Sigmoid colon (tissue), 4 donors: ENCODE results near the gene PSMG3.

Source experiments
- EP300 ChIP-seq, 4 donors: sonication (generic); formaldehyde crosslinking; IDR thresholded peaks; one replicate each; pipeline ENCODE4 v1.6.1; 2017; ENCODE audit warnings: antibody characterized with exemption in 4 of 4
- POLR2AphosphoS5 ChIP-seq, 4 donors: sonication (generic); formaldehyde crosslinking; IDR thresholded peaks; one replicate each; pipeline ENCODE4 v1.6.1; 2017; ENCODE audit warnings: antibody characterized with exemption in 4 of 4
- TF ChIP-seq, protein P1 (sequence below), 4 experiments: fragments of 450-650 bp in 3 of 4; fragments of 200-600 bp in 1 of 4; IDR thresholded peaks; one replicate each; pipeline ENCODE4 v1.5.1; 2016 to 2019; ENCODE audit warnings: antibody characterized with exemption in 4 of 4, mild to moderate bottlenecking in 3 of 4, moderate library complexity in 2 of 4

DNA sequence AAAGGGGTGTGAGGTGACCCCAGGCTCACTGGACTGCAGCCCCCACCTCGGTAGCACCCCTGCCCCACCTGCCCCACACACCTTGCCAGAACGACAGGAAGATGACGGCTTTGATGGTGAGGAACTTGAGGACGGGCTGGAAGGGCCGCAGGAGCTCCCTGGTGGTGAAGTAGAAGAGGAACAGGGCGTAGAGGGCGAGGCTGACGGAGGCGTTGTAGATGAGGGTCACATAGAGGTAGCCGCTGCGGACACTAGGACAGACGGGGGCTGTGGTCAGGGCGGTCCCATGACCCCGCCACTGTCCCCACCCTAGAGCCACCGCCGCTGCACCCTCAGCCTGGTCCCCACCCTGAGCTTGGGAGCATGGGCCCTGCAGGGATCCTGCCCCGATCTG, 21.4 kb downstream of the PSMG3 start:
- TF ChIP-seq POLR2AphosphoS5 (IDR thresholded peaks at IDR 0.05) (no peak), EP300 (IDR thresholded peaks at IDR 0.05) (no peak)
- TF ChIP-seq, protein P1, sequence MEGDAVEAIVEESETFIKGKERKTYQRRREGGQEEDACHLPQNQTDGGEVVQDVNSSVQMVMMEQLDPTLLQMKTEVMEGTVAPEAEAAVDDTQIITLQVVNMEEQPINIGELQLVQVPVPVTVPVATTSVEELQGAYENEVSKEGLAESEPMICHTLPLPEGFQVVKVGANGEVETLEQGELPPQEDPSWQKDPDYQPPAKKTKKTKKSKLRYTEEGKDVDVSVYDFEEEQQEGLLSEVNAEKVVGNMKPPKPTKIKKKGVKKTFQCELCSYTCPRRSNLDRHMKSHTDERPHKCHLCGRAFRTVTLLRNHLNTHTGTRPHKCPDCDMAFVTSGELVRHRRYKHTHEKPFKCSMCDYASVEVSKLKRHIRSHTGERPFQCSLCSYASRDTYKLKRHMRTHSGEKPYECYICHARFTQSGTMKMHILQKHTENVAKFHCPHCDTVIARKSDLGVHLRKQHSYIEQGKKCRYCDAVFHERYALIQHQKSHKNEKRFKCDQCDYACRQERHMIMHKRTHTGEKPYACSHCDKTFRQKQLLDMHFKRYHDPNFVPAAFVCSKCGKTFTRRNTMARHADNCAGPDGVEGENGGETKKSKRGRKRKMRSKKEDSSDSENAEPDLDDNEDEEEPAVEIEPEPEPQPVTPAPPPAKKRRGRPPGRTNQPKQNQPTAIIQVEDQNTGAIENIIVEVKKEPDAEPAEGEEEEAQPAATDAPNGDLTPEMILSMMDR (IDR thresholded peaks at IDR 0.05), result no peak
